ENCODE measurements around the gene ACMSD.
"Not testable (repeated sequence)": the region's sequence is repeated elsewhere in the genome, so short reads cannot be mapped to it uniquely, and the experiment has no call there.

ACMSD gene

DNA sequence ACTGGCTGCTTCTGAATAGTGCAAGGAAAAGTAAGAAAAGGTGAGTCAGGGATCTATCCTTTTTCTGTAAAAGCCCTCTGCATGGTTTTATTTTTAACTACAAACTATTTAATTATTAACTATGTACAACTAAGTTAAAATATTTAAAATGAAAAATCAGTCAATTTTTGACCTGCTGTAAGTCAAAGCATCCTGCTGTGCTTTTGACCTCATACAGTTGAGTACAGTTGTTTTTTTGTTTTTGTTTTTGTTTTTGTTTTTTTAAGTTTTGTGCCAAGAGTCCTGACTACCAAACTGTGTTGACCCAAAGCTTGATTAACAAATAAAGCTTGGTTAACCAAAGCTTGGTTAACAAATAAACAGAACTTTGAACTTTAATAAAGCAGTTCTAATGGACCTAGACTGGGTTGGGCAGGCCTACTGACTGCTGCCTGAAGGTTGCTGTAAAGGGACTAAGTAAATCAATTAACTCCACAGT is at the start of gene ACMSD:
Gene ACMSD, plus strand, starts transcription at position 474 of the 478 bp plus-strand sequence. CDS start 67 bp downstream, outside the sequence.
- no peak for DNase-seq

- no peak for DNase-seq
These were observed 47.9 kb upstream of the ACMSD start for GRCh38 chr2:134790487-134790886.

DNA sequence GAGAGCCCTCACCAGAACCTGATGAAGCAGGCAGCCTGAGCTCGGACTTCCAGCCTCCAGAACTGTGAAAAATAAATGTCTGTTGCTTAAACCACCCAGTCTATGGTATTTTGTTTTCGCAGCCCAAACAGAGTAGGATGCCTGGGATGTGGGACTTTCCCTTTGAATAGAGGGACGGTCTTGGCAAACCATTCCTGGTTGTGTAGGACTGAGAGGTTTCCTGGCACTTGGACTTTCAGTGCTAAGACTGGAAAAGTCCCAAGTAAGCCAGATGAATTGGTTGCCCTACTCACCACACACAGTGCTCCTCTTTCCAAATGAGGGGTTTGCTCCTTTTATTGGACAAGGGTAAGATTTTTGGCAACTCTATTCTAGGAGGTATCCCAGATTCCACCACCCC is 46.8 kb upstream of the ACMSD start:
- no peak for DNase-seq

GRCh38 chr2:134792186-134792585 is 46.2 kb upstream of the ACMSD start:
- DNase-seq: no peak

DNA sequence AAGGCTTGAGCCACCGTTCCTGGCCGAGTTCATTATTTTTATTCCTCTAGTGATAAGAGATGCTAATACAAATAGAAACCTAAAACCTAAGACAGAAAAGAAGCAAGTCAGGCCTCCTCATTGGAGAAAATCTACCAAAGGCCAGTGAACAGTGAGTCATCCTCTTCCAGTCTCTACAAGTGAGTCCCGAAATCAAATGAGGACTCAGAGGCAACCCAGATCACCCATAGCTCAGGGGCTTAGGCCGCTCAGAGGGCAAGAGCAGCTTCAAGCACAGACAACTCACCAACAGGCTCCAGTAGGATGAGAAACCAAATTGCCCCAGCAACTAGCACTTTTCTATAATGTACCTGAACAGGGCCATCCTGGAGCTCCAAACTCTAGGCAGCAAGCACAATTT is 42.7 kb upstream of the ACMSD start:
- no peak for DNase-seq

- no peak for DNase-seq
These were observed 42.0 kb upstream of the ACMSD start for GRCh38 chr2:134796373-134796772.

GRCh38 chr2:134799936-134800335 is 38.5 kb upstream of the ACMSD start:
- DNase-seq: no peak

DNA sequence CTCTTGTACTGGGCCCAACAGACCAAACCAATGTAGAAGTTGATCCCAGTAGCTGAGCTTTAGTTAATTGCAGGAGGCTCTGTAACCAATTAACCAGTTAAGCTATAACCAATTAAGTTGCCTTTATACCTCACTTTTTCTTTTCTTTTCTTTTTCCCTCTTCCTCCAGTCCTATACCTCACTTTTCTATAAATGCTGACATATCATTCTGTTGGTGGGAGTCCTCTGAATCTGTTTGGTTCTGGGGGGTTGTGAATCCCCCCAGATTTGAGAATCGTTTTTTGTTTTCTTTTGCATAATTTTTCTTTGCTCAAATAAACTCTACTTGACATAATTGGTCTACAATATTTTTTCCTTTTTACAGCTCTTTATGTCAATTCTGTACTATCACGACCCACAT is 38.1 kb upstream of the ACMSD start:
- DNase-seq: no peak

DNA sequence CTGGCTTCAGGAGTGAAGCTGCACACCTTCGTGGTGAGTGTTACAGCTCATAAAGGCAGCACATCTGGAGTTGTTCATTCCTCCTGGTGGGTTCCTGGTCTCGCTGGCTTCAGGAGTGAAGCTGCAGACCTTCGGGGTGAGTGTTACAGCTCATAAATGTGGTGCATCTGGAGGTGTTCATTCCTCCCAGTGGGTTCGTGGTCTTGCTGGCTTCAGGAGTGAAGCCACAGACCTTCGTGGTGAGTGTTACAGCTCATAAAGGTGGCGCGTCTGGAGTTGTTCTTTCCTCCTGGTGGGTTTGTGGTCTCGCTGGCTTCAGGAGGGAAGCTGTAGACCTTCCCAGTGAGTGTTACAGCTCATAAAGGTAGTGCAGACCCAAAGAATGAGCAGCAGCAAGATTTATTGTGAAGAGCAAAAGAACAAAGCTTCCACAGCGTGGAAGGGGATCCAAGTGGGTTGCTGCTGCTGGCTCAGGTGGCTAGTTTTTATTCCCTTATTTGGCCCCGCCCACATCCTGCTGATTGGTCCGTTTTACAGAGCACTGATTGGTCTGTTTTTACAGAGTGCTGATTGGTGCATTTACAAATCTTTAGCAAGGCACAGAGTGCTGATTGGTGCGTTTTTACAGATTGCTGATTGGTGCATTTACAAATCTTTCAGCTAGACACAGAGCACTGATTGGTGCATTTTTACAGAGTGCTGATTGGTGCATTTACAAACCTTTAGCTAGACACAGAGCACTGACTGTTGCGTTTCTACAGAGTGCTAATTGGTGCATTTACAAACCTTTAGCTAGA is 34.6 kb upstream of the ACMSD start:
- not testable (repeated sequence) for DNase-seq

- DNase-seq: no peak
These were observed 22.7 kb upstream of the ACMSD start for GRCh38 chr2:134815741-134816140.

DNA sequence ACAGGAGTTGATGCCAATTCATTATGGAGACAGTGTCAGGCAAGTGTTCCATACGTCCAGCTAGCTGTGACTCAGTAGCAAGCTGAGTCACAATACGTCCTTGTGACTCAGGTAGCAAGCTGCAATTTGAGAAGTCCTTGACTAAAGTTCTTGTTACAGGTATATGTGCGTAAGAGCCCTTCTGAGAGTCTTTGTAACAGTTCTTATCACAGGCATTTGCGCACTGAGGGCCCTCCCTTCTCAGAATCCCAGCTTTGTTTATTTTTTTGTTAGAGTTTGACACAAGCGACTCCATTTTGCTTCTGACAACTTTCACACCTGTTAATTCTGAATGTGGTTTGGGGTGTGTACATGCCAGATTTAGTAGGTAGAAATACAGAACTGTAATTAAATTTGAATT is 20.1 kb upstream of the ACMSD start:
- no peak for DNase-seq

DNA sequence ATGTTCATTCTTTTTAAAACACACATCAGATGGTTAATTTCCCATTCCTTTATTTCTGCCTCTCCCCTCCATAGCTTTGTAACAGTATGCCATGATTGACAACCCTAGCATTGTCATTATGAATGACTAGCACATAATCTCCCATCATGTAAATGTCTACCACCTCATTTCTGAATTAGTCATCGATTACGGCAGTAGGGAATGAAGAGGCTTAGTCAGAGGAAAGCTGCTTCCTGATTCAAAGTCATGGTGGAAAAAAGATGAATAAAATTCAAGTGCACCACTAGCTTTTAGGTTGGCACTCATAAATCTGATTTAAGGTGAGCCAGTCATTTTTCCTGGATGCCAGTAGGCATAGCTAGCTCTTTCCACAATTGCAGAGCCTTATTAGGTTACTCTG is 19.1 kb upstream of the ACMSD start:
- DNase-seq: no peak

DNA sequence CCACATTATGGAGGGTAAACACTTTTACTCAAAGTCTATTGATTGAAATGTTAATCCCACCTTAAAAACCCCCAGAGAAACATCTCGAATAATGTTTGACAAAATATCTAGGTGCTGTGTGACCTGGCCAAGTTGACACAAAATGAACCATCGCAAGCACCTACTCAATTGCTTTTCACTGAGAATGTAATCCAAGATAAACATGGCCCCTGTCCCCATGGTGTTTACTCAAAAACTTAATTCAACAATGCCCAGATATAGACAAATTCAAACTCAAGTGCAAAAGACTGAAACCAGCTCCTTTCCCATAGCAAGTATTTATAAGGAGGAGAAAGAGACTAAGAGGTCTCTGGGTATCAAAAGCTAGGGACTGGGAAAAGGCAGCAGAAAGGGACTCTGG is 15.0 kb upstream of the ACMSD start:
- DNase-seq: no peak

GRCh38 chr2:134823832-134824231 is 14.6 kb upstream of the ACMSD start:
- no peak for DNase-seq

DNA sequence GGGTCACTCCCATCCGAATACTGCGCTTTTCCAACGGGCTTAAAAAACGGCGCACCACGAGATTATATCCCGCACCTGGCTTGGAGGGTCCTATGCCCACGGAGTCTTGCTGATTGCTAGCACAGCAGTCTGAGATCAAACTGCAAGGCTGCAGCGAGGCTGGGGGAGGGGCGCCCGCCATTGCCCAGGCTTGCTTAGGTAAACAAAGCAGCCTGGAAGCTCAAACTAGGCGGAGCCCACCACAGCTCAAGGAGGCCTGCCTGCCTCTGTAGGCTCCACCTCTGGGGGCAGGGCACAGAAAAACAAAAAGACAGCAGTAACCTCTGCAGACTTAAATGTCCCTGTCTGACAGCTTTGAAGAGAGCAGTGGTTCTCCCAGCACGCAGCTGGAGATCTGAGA is 12.7 kb upstream of the ACMSD start:
- DNase-seq: not testable (repeated sequence)

DNA sequence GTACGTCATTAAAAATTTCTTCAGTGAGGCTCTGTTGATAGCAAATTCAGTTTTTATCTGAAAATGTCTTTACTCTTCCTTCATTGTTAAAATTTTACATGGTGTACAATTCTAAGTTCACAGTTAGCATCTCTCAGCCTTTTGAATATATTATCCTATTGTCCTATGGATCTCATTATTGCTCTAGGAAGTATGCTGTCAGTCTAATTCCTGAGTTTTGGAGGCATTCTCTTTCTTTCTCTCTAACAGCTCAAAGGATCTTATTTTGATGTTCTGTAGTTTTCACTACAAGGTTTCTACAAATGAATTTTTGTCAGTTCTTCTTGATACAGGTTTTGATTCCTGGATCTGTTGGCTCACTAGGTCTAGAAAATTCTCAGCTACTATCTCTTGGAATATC is 2.9 kb upstream of the ACMSD start:
- DNase-seq: no peak

- no peak for DNase-seq
These were observed 1.4 kb upstream of the ACMSD start for GRCh38 chr2:134836986-134837385.

GRCh38 chr2:134839649-134840048 is 1.2 kb downstream of the ACMSD start:
- DNase-seq: no peak

DNA sequence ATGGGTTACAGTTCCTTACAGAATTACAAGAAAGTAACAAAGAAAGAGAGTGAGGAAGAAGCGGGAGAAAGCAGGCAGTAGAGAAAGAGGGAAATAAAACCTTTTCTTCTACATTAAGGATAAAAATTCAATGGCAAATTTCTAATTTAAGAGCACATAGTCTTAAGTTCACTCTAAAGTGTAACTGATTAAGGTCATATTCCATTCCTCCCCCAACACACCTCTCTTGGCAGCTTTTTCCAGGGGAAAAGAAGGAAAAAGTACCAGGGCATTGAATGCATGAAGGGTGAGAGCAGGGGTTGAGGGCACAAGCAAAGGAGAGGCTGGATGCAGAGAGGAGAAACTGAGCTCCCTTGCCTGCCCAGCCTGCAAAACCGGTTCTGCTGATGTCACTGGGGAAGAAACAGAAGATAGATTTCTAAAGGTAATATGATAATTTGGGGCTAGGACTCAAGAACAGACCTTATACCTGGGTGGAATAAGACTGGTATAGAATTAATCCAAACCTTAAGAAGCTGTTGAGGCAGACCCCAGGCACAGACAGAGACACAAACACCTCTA is 4.6 kb downstream of the ACMSD start:
- DNase-seq: no peak

- DNase-seq: no peak
These were observed 5.6 kb downstream of the ACMSD start for GRCh38 chr2:134843968-134844367.

GRCh38 chr2:134845028-134845427 is 6.6 kb downstream of the ACMSD start:
- no peak for DNase-seq

DNA sequence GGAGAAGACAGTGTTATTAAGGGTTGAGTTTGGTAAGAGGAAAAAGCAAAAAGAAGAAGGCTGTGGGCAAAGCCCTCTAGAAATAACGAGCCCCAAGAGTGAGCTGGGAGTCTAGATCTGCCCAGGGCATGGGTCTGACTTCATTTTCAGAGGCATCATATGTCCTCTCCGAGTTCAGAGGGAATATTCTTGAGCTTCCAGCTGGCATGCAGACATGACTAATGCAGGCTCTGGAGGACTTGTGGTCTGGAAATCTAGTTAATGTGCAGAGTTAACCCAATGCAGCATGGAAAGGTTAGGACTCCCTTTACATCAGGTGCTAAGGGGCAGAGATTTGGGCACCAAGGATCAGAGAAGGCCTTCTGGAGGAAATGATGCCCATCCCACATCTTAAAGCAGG is 7.3 kb downstream of the ACMSD start:
- no peak for DNase-seq

DNA sequence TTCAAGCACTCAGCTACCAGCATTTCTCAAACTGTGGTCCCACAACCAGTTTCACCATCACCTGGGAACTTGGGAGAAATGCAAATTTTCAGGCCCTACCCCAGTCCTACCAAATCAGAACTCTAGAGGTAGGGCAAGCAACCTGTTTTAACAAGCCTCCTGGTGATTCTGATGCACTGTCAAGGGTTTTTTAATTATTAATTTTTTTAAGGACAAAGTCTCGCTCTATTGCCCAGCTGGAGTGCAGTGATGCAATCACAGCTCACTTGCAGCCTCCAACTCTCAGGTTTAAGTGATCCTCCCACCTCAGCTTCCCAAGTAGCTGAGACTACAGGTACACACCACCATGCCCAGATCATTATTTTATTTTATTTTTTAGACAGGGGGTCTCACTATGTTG is 7.8 kb downstream of the ACMSD start:
- DNase-seq: no peak

DNA sequence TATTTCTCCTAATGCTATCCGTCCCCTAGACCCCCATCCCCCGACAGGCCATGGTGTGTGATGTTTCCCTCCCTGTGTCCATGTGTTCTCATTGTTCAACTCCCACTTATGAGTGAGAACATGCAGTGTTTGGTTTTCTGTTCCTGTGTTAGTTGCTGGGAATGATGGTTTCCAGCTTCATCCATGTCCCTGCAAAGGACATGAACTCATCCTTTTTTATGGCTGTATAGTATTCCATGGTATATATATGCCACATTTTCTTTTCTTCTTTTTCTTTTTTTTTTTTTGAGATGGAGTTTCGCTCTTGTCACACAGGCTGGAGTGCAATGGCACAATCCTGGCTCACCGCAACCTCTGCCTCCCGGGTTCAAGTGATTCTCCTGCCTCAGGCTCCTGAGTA is 9.2 kb downstream of the ACMSD start:
- DNase-seq: not testable (repeated sequence)

DNA sequence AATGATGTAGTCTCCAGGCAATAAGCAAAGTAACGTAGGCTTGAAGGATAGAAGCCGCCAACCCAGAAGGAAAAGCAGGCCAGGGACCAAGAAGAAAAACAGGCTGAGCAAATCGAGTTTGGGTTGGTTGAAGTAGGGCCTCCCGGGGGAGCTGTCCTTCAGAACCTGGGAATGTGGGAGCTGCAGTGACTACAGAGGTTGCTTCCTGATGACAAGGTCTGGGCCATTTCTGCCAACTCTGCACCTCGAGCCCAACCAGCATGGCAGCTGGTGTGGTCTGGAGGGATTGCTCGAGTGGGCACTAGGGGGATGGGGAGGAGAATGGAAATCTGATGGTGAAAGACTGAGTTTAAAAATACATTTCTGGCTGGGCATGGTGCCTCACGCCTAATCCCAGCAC is 14.1 kb downstream of the ACMSD start:
- DNase-seq: no peak

Measured in stimulated activated naive CD4-positive, alpha-beta T cell treated with Interleukin-2 at 50 U/mL for 16 hours (primary cell).